GM12878 (cell line): ENCODE measurements around the gene SVEP1. TPM values are rescaled to one million over a fixed set of nuclear protein-coding genes. Genes with fewer than 3 reads are reported as not detected.

ENCODE experiments used
- ATAC-seq: fragments of 200-7000 bp; cut with Tn5 transposase; 3 replicates; pipeline ENCODE4 v1.9.1; 2020; ENCODE audit warnings: mild to moderate bottlenecking, moderate library complexity
- BruUV-seq: library from RNA; stranded (reverse); fragments of 400-500 nt; replicated peaks from 2 replicates; lab custom pipeline; 2021; lab: Mats Ljungman, UMichigan
- CTCF ChIA-PET: fragments of 300-600 bp; sonication (Branson Sonifier 250); formaldehyde crosslinking; extraction: SDS; loops from one replicate; lab custom pipeline; 2021; ENCODE audit warnings: inconsistent platforms; lab: Yijun Ruan, JAX
- POLR2A ChIA-PET: fragments of 350-600 bp; formaldehyde crosslinking; extraction: SDS; loops from one replicate; lab custom pipeline; 2021; ENCODE audit warnings: inconsistent platforms; lab: Charles Lee
- RAD21 ChIA-PET: fragments of 300-600 bp; sonication (Branson Sonifier 250); formaldehyde crosslinking; loops from one replicate; lab custom pipeline; 2023; ENCODE audit warnings: antibody characterized with exemption; ENCODE audit not compliant: unreplicated experiment; lab: Charles Lee
- SMC1A ChIA-PET: fragments of 300-600 bp; sonication (Branson Sonifier 250); formaldehyde crosslinking; loops from one replicate; lab custom pipeline; 2023; ENCODE audit not compliant: unreplicated experiment, uncharacterized antibody; lab: Charles Lee
- DNase-seq: peaks from one replicate; pipeline ENCODE4 v3.0.0-alpha.2; 2011; ENCODE audit warnings: low read depth, low spot score
- FAIRE-seq: peaks from 3 replicates; lab custom pipeline; 2011; peaks lifted over from hg19 to GRCh38; lab: Jason Lieb, UNC
- H2AFZ ChIP-seq: 2 replicates; pipeline ENCODE4 v1.6.0; 2011; ENCODE audit warnings: low read depth, low read length, control low read depth; ENCODE audit not compliant: control insufficient read depth
- H3K27ac ChIP-seq: 2 replicates; pipeline ENCODE4 v1.5.1; 2011; ENCODE audit warnings: control low read depth; ENCODE audit not compliant: control insufficient read depth, insufficient read depth
- H3K27me3 ChIP-seq, 2 experiments: replicated peaks in 1 of 2; 2 replicates each; pipeline versions ENCODE4 v1.6.0 to v1.6.1; 2011; ENCODE audit warnings: low read length in 1 of 2; ENCODE audit not compliant: control insufficient read depth in 2 of 2, insufficient read depth in 2 of 2
- H3K36me3 ChIP-seq, 2 experiments: 2 replicates each; pipeline ENCODE4 v1.5.1; 2011; ENCODE audit warnings: low read length in 1 of 2; ENCODE audit not compliant: control insufficient read depth in 2 of 2, insufficient read depth in 2 of 2
- H3K4me1 ChIP-seq: 2 replicates; pipeline ENCODE4 v1.6.1; 2011; ENCODE audit warnings: mild to moderate bottlenecking, low read length, moderate library complexity, mixed read lengths; ENCODE audit not compliant: control insufficient read depth, insufficient read depth
- H3K4me2 ChIP-seq: 2 replicates; pipeline ENCODE4 v1.6.0; 2011; ENCODE audit warnings: control low read depth; ENCODE audit not compliant: control insufficient read depth, insufficient read depth
- H3K4me3 ChIP-seq: fragments of 200-600 bp; sonication (generic); 2 replicates; pipeline ENCODE4 v1.5.1; 2016
- H3K79me2 ChIP-seq: 2 replicates; pipeline ENCODE4 v1.6.0; 2011; ENCODE audit warnings: low read length; ENCODE audit not compliant: control insufficient read depth, insufficient read depth
- H3K9ac ChIP-seq: 2 replicates; pipeline ENCODE4 v1.8.0; 2011; ENCODE audit warnings: low read length, control low read depth, mixed read lengths; ENCODE audit not compliant: control insufficient read depth, insufficient read depth
- H3K9me3 ChIP-seq: replicated peaks from 3 replicates; pipeline ENCODE4 v1.5.1; 2011; ENCODE audit warnings: mild to moderate bottlenecking, low read length; ENCODE audit not compliant: control insufficient read depth, insufficient read depth
- H4K20me1 ChIP-seq: 2 replicates; pipeline ENCODE4 v1.6.0; 2011; ENCODE audit not compliant: control insufficient read depth, insufficient read depth
- BCL3 ChIP-seq: IDR thresholded peaks from 2 replicates; pipeline ENCODE4 v1.6.1; 2011; ENCODE audit warnings: borderline replicate concordance, low read depth, mild to moderate bottlenecking, moderate library complexity, low read length; ENCODE audit not compliant: insufficient read depth, poor library complexity, severe bottlenecking
- CEBPB ChIP-seq, 2 experiments: fragments of 150-350 bp in 1 of 2; IDR thresholded peaks; 2 replicates each; pipeline ENCODE4 v1.6.1; 2012 to 2014; ENCODE audit warnings: low read depth in 2 of 2, low read length in 2 of 2, borderline replicate concordance in 1 of 2, inconsistent platforms in 1 of 2
- CREM ChIP-seq: IDR thresholded peaks from 2 replicates; pipeline ENCODE4 v1.6.1; 2014; ENCODE audit warnings: antibody characterized with exemption, low read depth
- ESRRA ChIP-seq: IDR thresholded peaks from 2 replicates; pipeline ENCODE4 v1.6.1; 2012; ENCODE audit warnings: mild to moderate bottlenecking, low read length, improper control_type of control experiment
- HDGF ChIP-seq: fragments of 450-650 bp; IDR thresholded peaks from 2 replicates; pipeline ENCODE4 v1.6.1; 2016; ENCODE audit warnings: antibody characterized with exemption
- IKZF2 ChIP-seq, 2 experiments: fragments of 450-650 bp; IDR thresholded peaks; 2 replicates each; pipeline ENCODE4 v1.6.1; 2017; ENCODE audit warnings: mild to moderate bottlenecking in 2 of 2, moderate library complexity in 2 of 2
- POLR2AphosphoS2 ChIP-seq: IDR thresholded peaks from 2 replicates; pipeline ENCODE4 v1.6.1; 2011; ENCODE audit warnings: low read depth, mild to moderate bottlenecking, low read length, improper control_type of control experiment, moderate library complexity
- RAD51 ChIP-seq: fragments of 450-650 bp; IDR thresholded peaks from 2 replicates; pipeline ENCODE4 v1.6.1; 2016; ENCODE audit warnings: moderate library complexity, mild to moderate bottlenecking, inconsistent platforms
- RB1 ChIP-seq: fragments of 450-650 bp; formaldehyde crosslinking; IDR thresholded peaks from 2 replicates; pipeline ENCODE4 v1.6.1; 2017; ENCODE audit warnings: mild to moderate bottlenecking, borderline replicate concordance
- SP1 ChIP-seq: IDR thresholded peaks from one replicate; pipeline ENCODE4 v1.6.1; 2011; ENCODE audit warnings: low read depth, low read length
- STAT1 ChIP-seq: fragments of 450-650 bp; conservative IDR thresholded peaks from 2 replicates; pipeline ENCODE4 v1.6.1; 2014; ENCODE audit warnings: antibody characterized with exemption, mild to moderate bottlenecking
- STAT3 ChIP-seq: IDR thresholded peaks from 2 replicates; pipeline ENCODE4 v1.6.1; 2011; ENCODE audit warnings: low read depth, low read length, improper control_type of control experiment
- TCF12 ChIP-seq: IDR thresholded peaks from 2 replicates; pipeline ENCODE4 v1.6.1; 2011; ENCODE audit warnings: low read depth, mild to moderate bottlenecking, low read length
- ZNF274 ChIP-seq: IDR thresholded peaks from one replicate; pipeline ENCODE4 v1.8.0; 2011; ENCODE audit not compliant: insufficient read length, insufficient read depth
- WGBS: methylation state at CpG from one replicate; pipeline ENCODE4 v1.1.6; 2016; ENCODE audit warnings: low lambda C conversion rate; ENCODE audit not compliant: insufficient replicate concordance, insufficient coverage; ENCODE audit errors: missing lambda C conversion rate; 5-methylcytosine and 5-hydroxymethylcytosine counted together
- in situ Hi-C: fragments of 300-500 bp; cut with MboI; formaldehyde crosslinking; loops from 9 replicates; pipeline ENCODE4 v1.14.3; 2018; ENCODE audit warnings: mixed read lengths
- intact Hi-C: fragments of 100-400 bp; cut with micrococcal nuclease; formaldehyde crosslinking; loops from one replicate; pipeline ENCODE4 v1.14.2; 2022; ENCODE audit not compliant: unreplicated experiment
- polyA plus RNA-seq, 11 experiments: library from polyadenylated mRNA; depleted of rRNA in 4 of 11; unstranded in 6 of 11; stranded (reverse) in 5 of 11; fragments of >200 nt; fragmentation: Nextera tagmentation in 4 of 11; fragmentation: Illumina TruSeq in 1 of 11; extraction: Ambion mirVana in 4 of 11; extraction: Trizol in 1 of 11; gene quantifications; 1 replicate in 1 of 11; 2 replicates in 10 of 11; pipeline versions ENCODE4 v1.2.1 to v1.2.3, GENCODE V29; 2011 to 2016; ENCODE audit warnings: inconsistent platforms in 2 of 11, missing spikeins in 2 of 11, low read depth in 1 of 11
- total RNA-seq, 4 experiments: library from RNA; depleted of rRNA in 3 of 4; stranded (reverse); fragments of >200 nt in 3 of 4; fragmentation: Illumina TruSeq in 1 of 4; extraction: Trizol in 1 of 4; gene quantifications; 2 replicates each; pipeline versions ENCODE4 v1.2.1 to v1.2.3, GENCODE V29; 2013 to 2021

Gene SVEP1
- total and polyA plus RNA-seq, 10 of the 15 experiments (the other 5 are each of a cell fraction or from before 2014, with no cell fraction given): under 0.01 to 0.05 (median 0.01) TPM; not detected in 5

GRCh38 chr9:110456681-110457080 is 122.9 kb downstream of the SVEP1 start:
- Histone ChIP-seq H3K9me3 (no peaks in the 10 kb centered on the region), H3K27me3 (no peaks in the 10 kb centered on the region), H3K4me3 (no peak overlapping the region), H4K20me1 (no peaks in the 10 kb centered on the region), H3K4me2 (no peak overlapping the region), H2AFZ (no peak overlapping the region), H3K79me2 (no peaks in the 10 kb centered on the region), H3K27ac (no peak overlapping the region), H3K4me1 (no peaks in the 10 kb centered on the region), H3K36me3 (no peaks in the 10 kb centered on the region), H3K9ac (no peak overlapping the region)
- in situ Hi-C loops (no loop called here), intact Hi-C loops (loop anchor here (10.0 kb wide), 1 partner anchor 838 kb away; no protein-coding TSS in a partner anchor)
- BruUV-seq: no TSS peak
- RAD21 ChIA-PET: no interaction called here
- SMC1A ChIA-PET: interaction anchor here (0.8 kb wide), 1 partner anchor 144 kb away, joined by 3 read pairs; no protein-coding TSS in a partner anchor
- WGBS: 0% methylated on average over 1 of the region's 1 CpG
- ATAC-seq (no peak), FAIRE-seq (no peak), DNase-seq (no peak)
- TF ChIP-seq CREM (no peak), STAT3 (no peak), ZNF274 (no peak), BCL3 (no peak), RAD51 (no peak), HDGF (no peak), CEBPB (IDR thresholded peaks at IDR 0.05; ENCODE audit: borderline replicate concordance in 1 of 2, low read depth in 2 of 2, low read length in 2 of 2) (no peak), STAT1 (no peak), IKZF2 (IDR thresholded peaks at IDR 0.05) (no peak), RB1 (no peak), ESRRA (no peak), SP1 (no peak), TCF12 (no peak), POLR2AphosphoS2 (no peak)
- CTCF ChIA-PET: interaction anchor here (0.6 kb wide), 1 partner anchor 400 kb away, joined by 3 read pairs; no protein-coding TSS in a partner anchor
- POLR2A ChIA-PET: no interaction called here
